ENCODE data around the gene NXT2. TPM values are rescaled to one million over a fixed set of nuclear protein-coding genes. Genes with fewer than 3 reads are reported as not detected.

Gene NXT2
- total and polyA plus RNA-seq, 9 of the 15 experiments (the other 6 are each of a cell fraction or from before 2014, with no cell fraction given): 6.1 to 29.6 (median 14.2) TPM

- intact Hi-C loops (cut with micrococcal nuclease): no loop called here
- Histone ChIP-seq H3K27ac (ENCODE audit: extremely low read depth, low read depth, low read length) (no peak overlapping the region), H3K4me2 (ENCODE audit: insufficient read depth, low read length) (no peak overlapping the region), H3K9ac (ENCODE audit: insufficient read depth in 1 of 2, low read depth in 2 of 2, low read length in 2 of 2) (no peak overlapping the region), H2AFZ (ENCODE audit: low read depth, low read length) (no peak overlapping the region), H3K4me3 (no peak overlapping the region), H3K79me2 (ENCODE audit: control insufficient read depth, insufficient read depth, low read length) (no peaks in the 10 kb centered on the region), H3K36me3 (ENCODE audit: control insufficient read depth, insufficient read depth, low read length) (no peaks in the 10 kb centered on the region), H3K4me1 (replicated peaks in 1 of 2; ENCODE audit: control insufficient read depth in 2 of 2, insufficient read depth in 2 of 2, low read length in 2 of 2) (no peaks in the 10 kb centered on the region; a peak in 2 of 5 replicates), H4K20me1 (replicated peaks; ENCODE audit: control insufficient read depth, insufficient read depth, low read length) (no peaks in the 10 kb centered on the region), H3K9me3 (replicated peaks; ENCODE audit: control insufficient read depth, insufficient read depth, low read depth, low read length) (no peaks in the 10 kb centered on the region), H3K9me1 (ENCODE audit: control insufficient read depth, insufficient read depth, low read length) (no peaks in the 10 kb centered on the region), H3K27me3 (ENCODE audit: control insufficient read depth in 2 of 2, insufficient read depth in 2 of 2, low read length in 2 of 2) (no peaks in the 10 kb centered on the region)
- ATAC-seq (no peak), DNase-seq (ENCODE audit: extremely low read depth in 1 of 4, low spot score in 3 of 4) (no peak), FAIRE-seq (no peak)
- WGBS (ENCODE audit: insufficient coverage, low coverage, missing lambda C conversion rate): 0% methylated on average over 1 of the region's 1 CpG
- in situ Hi-C loops (cut with MboI): no loop called here
- POLR2A ChIA-PET: no interaction called here
- CTCF ChIA-PET (ENCODE audit: low intra/inter-chr PET ratio): no interaction called here
- TF ChIP-seq ZNF583 (CRISPR knock-in tag; IDR thresholded peaks at IDR 0.05) (no peak), ZNF766 (CRISPR knock-in tag; conservative IDR thresholded peaks at IDR 0.05) (peak; percentile 51; the same call in 1 of the 2 replicates), RFX1 (IDR thresholded peaks at IDR 0.05) (peak; percentile 30; the same call in 1 of the 2 replicates), SPI1 (IDR thresholded peaks at IDR 0.05; ENCODE audit: borderline replicate concordance, low read depth, low read length) (peak; percentile 70)
- BruUV-seq (replicated peaks): no TSS peak
These were observed 3.6 kb upstream of the NXT2 start for GRCh38 chrX:109533005-109533404.

GRCh38 chrX:109533631-109534030 lies 3.0 kb upstream of the NXT2 start:
- no peaks in the 10 kb centered on the region for H3K36me3 ChIP-seq (ENCODE audit: control insufficient read depth, insufficient read depth, low read length)
- intact Hi-C loops (cut with micrococcal nuclease): no loop called here
- ATAC-seq (no peak), DNase-seq (ENCODE audit: extremely low read depth in 1 of 4, low spot score in 3 of 4) (no peak), FAIRE-seq (no peak)
- H2AFZ ChIP-seq (ENCODE audit: low read depth, low read length): no peak overlapping the region
- H3K9me3 ChIP-seq (replicated peaks; ENCODE audit: control insufficient read depth, insufficient read depth, low read depth, low read length): no peaks in the 10 kb centered on the region
- no peaks in the 10 kb centered on the region for H3K79me2 ChIP-seq (ENCODE audit: control insufficient read depth, insufficient read depth, low read length)
- no TSS peak for BruUV-seq (replicated peaks)
- no peaks in the 10 kb centered on the region; a peak in 2 of 5 replicates for H3K4me1 ChIP-seq (replicated peaks in 1 of 2; ENCODE audit: control insufficient read depth in 2 of 2, insufficient read depth in 2 of 2, low read length in 2 of 2)
- POLR2A ChIA-PET: no interaction called here
- H3K27me3 ChIP-seq (ENCODE audit: control insufficient read depth in 2 of 2, insufficient read depth in 2 of 2, low read length in 2 of 2): no peaks in the 10 kb centered on the region
- H3K4me2 ChIP-seq (ENCODE audit: insufficient read depth, low read length): no peak overlapping the region
- H3K4me3 ChIP-seq: no peak overlapping the region
- WGBS (ENCODE audit: insufficient coverage, low coverage, missing lambda C conversion rate): 5% methylated on average over 2 of the region's 2 CpGs
- no peaks in the 10 kb centered on the region for H4K20me1 ChIP-seq (replicated peaks; ENCODE audit: control insufficient read depth, insufficient read depth, low read length)
- CTCF ChIA-PET (ENCODE audit: low intra/inter-chr PET ratio): no interaction called here
- in situ Hi-C loops (cut with MboI): no loop called here
- H3K9me1 ChIP-seq (ENCODE audit: control insufficient read depth, insufficient read depth, low read length): no peaks in the 10 kb centered on the region
- H3K9ac ChIP-seq (ENCODE audit: insufficient read depth in 1 of 2, low read depth in 2 of 2, low read length in 2 of 2): no peak overlapping the region
- H3K27ac ChIP-seq (ENCODE audit: extremely low read depth, low read depth, low read length): no peak overlapping the region
- no peak for TF ChIP-seq GATAD2B (IDR thresholded peaks at IDR 0.05; ENCODE audit: borderline replicate concordance)
- no peak for TF ChIP-seq ELF2 (CRISPR knock-in tag; IDR thresholded peaks at IDR 0.05)
- TF ChIP-seq ZNF561 (CRISPR knock-in tag; conservative IDR thresholded peaks at IDR 0.05): no peak
- no peak for TF ChIP-seq MEF2A (IDR thresholded peaks at IDR 0.05; ENCODE audit: control insufficient read depth, low read depth, low read length)
- TF ChIP-seq ZNF316 (IDR thresholded peaks at IDR 0.05): no peak
- no peak for TF ChIP-seq ARHGAP35 (IDR thresholded peaks at IDR 0.05; ENCODE audit: partially characterized antibody)
- no peak for TF ChIP-seq PTTG1 (tag; IDR thresholded peaks at IDR 0.05; ENCODE audit: low read depth)
- no peak for TF ChIP-seq KLF1 (tag; IDR thresholded peaks at IDR 0.05)
- no peak for TF ChIP-seq ZNF57 (CRISPR knock-in tag; IDR thresholded peaks at IDR 0.05)
